Heart left ventricle (tissue), 16 donors: Measurements from ENCODE around the gene ARPIN. TPM values are rescaled to one million over a fixed set of nuclear protein-coding genes. Genes with fewer than 3 reads are reported as not detected.

Source experiments
- ATAC-seq, 4 donors: fragments of 200-7000 bp; cut with Tn5 transposase; one replicate each; pipeline ENCODE4 v1.9.1; 2020 to 2022; ENCODE audit warnings: moderate library complexity in 4 of 4, mild to moderate bottlenecking in 3 of 4, moderate number of reproducible peaks in 1 of 4
- DNase-seq, 5 donors: peaks; one replicate each; pipeline ENCODE4 v3.0.0-alpha.2; 2020
- H3K27ac ChIP-seq, 12 donors: fragments of 200-600 bp; sonication (generic) in 4 of 12; one replicate each; pipeline versions ENCODE4 v1.5.0 to v1.8.0; 2016 to 2022; ENCODE audit warnings: mild to moderate bottlenecking in 2 of 12
- H3K27me3 ChIP-seq, 9 donors: fragments of 200-600 bp; sonication (generic) in 2 of 9; one replicate each; pipeline versions ENCODE4 v1.5.1 to v1.8.0; 2016 to 2022; ENCODE audit warnings: mild to moderate bottlenecking in 3 of 9
- H3K36me3 ChIP-seq, 9 donors: fragments of 200-600 bp; sonication (generic) in 2 of 9; one replicate each; pipeline versions ENCODE4 v1.5.0 to v1.8.0; 2018 to 2022; ENCODE audit warnings: mild to moderate bottlenecking in 2 of 9
- H3K4me1 ChIP-seq, 12 donors: fragments of 200-600 bp; sonication (generic) in 4 of 12; one replicate each; pipeline versions ENCODE4 v1.5.0 to v1.8.0; 2016 to 2022; ENCODE audit warnings: mild to moderate bottlenecking in 3 of 12
- H3K4me3 ChIP-seq, 12 donors: fragments of 200-600 bp; sonication (generic) in 4 of 12; one replicate each; pipeline versions ENCODE4 v1.5.0 to v1.8.0; 2017 to 2022; ENCODE audit warnings: mild to moderate bottlenecking in 9 of 12, moderate library complexity in 4 of 12
- H3K9me3 ChIP-seq, 12 donors: fragments of 200-600 bp; sonication (generic) in 4 of 12; one replicate each; pipeline versions ENCODE4 v1.5.0 to v1.8.0; 2016 to 2022; ENCODE audit warnings: mild to moderate bottlenecking in 1 of 12
- POLR2A ChIP-seq, 2 donors: fragments of 450-650 bp; IDR thresholded peaks; one replicate each; pipeline ENCODE4 v1.6.1; 2017; ENCODE audit warnings: antibody characterized with exemption in 2 of 2, mild to moderate bottlenecking in 2 of 2, moderate library complexity in 2 of 2
- WGBS, 4 donors: extraction: QIAGEN DNeasy Blood & Tissue Kit in 2 of 4; methylation state at CpG; one replicate each; pipeline versions ENCODE4 v1.1.5 to v1.1.7; 2013 to 2018; 5-methylcytosine and 5-hydroxymethylcytosine counted together
- intact Hi-C, 10 donors: fragments of 100-400 bp; cut with DNase I; formaldehyde crosslinking; loops; one replicate each; pipeline versions ENCODE4 v1.11.1 to v1.14.2; 2022
- polyA plus RNA-seq, 2 donors: library from polyadenylated mRNA; stranded (reverse); fragments of 200-250 nt; gene quantifications; one replicate each; pipeline ENCODE4 v1.2.3, GENCODE V29; 2013
- total RNA-seq, 9 donors: library from RNA; depleted of rRNA in 2 of 9; stranded (reverse); fragments of >200 nt in 2 of 9; fragmentation: NEBNext Ultra II Directional in 3 of 9; extraction: Animal tissue kit (Norgen Biotek cat#: 25700) in 3 of 9; gene quantifications; one replicate each; pipeline versions ENCODE4 v1.1.0 to v1.2.4, GENCODE V29; 2016 to 2023
- TF ChIP-seq, protein P1 (sequence below), 12 donors: fragments of 200-600 bp; sonication (generic) in 4 of 12; IDR thresholded peaks; one replicate each; pipeline versions ENCODE4 v1.5.0 to v1.8.0; 2018 to 2022; ENCODE audit warnings: antibody characterized with exemption in 12 of 12, mild to moderate bottlenecking in 5 of 12
- donor health status: ischemic (EF 13 %, LVEDD 7.1; RV severe dilation, severe dysfunction).
- donor health status: healthy with polysubstance abuse.
- donor health status: DM: no; HTN: yes; CAD: no.
- donor health status: DM: no; HTN: no; CAD: no.
- donor health status: ischemic (EF 25% LVEDD 6.9; RV normal size, moderate dysfunction).
- donor health status: ischemic (EF 25% LVEDD 5.7; RV mildly dilated, moderate dysfunction).
- donor health status: healthy.
- donor health status: DM: yes; HTN: yes; CAD: no.
- donor health status: ischemic (EF 35%, LVEDD 5.7; RV mildly dilated, moderate dysfunction).
- donor health status: nonischemic (EF 11% LVEDD 7.7; RV severe dilation, severe dysfunction).
- donor health status: DM: yes; HTN: yes; CAD: no.
- donor health status: PGD.
- donor health status: ischemic (EF 29% LVEDD 5.4; RV normal size, mild dysfunction).
- donor health status: nonischemic (EF 23%, LVEDD 6.1; RV moderate dilation, normal function).

Gene ARPIN
- total and polyA plus RNA-seq, 11 donors = 7.3 to 15.3 (median 11.5) TPM

- WGBS, 4 donors = 64 to 85% (median 80%) methylated on average over 4 of the region's 4 CpGs
- H3K36me3 ChIP-seq = no peaks in the 10 kb centered on the region
- intact Hi-C loops = no loop called here
- ATAC-seq = no peak
- TF ChIP-seq, protein P1, sequence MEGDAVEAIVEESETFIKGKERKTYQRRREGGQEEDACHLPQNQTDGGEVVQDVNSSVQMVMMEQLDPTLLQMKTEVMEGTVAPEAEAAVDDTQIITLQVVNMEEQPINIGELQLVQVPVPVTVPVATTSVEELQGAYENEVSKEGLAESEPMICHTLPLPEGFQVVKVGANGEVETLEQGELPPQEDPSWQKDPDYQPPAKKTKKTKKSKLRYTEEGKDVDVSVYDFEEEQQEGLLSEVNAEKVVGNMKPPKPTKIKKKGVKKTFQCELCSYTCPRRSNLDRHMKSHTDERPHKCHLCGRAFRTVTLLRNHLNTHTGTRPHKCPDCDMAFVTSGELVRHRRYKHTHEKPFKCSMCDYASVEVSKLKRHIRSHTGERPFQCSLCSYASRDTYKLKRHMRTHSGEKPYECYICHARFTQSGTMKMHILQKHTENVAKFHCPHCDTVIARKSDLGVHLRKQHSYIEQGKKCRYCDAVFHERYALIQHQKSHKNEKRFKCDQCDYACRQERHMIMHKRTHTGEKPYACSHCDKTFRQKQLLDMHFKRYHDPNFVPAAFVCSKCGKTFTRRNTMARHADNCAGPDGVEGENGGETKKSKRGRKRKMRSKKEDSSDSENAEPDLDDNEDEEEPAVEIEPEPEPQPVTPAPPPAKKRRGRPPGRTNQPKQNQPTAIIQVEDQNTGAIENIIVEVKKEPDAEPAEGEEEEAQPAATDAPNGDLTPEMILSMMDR (IDR thresholded peaks at IDR 0.05) = no peak
- TF ChIP-seq POLR2A (IDR thresholded peaks at IDR 0.05) = no peak
- no peak for DNase-seq
- H3K9me3 ChIP-seq = no peaks in the 10 kb centered on the region
- H3K27ac ChIP-seq = no peak overlapping the region
- H3K4me1 ChIP-seq = no peaks in the 10 kb centered on the region
- no peak overlapping the region for H3K4me3 ChIP-seq
- no peaks in the 10 kb centered on the region for H3K27me3 ChIP-seq
These were observed 15.7 kb upstream of the ARPIN start for GRCh38 chr15:89928421-89928820.

DNA sequence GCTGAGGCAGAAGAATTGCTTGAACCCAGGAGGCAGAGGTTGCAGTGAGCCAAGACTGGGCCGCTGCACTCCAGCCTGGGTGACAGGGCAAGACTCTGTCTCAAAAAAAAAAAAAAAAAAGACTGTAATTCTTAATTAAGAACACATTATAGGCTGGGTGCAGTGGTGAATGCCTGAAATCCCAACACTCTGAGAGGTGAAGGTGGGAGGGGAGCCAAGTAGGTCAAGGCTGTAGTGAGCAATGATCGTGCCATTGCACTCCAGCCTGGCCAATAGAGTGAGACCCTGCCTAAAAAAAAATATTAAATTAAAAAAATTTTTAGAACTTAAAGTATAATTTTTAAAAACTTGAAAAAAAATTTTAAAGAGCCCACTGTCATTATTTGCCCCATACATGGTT, 13.4 kb upstream of the ARPIN start:
- H3K4me1 ChIP-seq = no peaks in the 10 kb centered on the region
- intact Hi-C loops = no loop called here
- TF ChIP-seq POLR2A (IDR thresholded peaks at IDR 0.05) = no peak
- TF ChIP-seq, protein P1 (IDR thresholded peaks at IDR 0.05) = no peak
- no peak overlapping the region for H3K4me3 ChIP-seq
- 56 to 71% (median 66%) methylated on average over 2 of the region's 2 CpGs for WGBS, 4 donors
- no peaks in the 10 kb centered on the region for H3K36me3 ChIP-seq
- ATAC-seq (no peak), DNase-seq (peak in 1 of 5 donors; percentile 29)
- no peaks in the 10 kb centered on the region for H3K9me3 ChIP-seq
- H3K27ac ChIP-seq = no peak overlapping the region
- no peaks in the 10 kb centered on the region for H3K27me3 ChIP-seq

- WGBS, 4 donors = 71 to 89% (median 78%) methylated on average over 4 of the region's 4 CpGs
- ATAC-seq = no peak
- Histone ChIP-seq H3K4me1 (peaks cover 0 to 8% (median 6%) of the 10 kb centered on the region in 12 donors), H3K9me3 (no peaks in the 10 kb centered on the region), H3K36me3 (no peaks in the 10 kb centered on the region), H3K27me3 (no peaks in the 10 kb centered on the region), H3K4me3 (no peak overlapping the region), H3K27ac (no peak overlapping the region)
- intact Hi-C loops = loop anchor here in 2 of 10 donors (10.0 kb wide), 2 partner anchors 57 to 87 kb away; partner anchors contain the start of gene ZNF710 (in 1 of the 2)
- no peak for TF ChIP-seq POLR2A (IDR thresholded peaks at IDR 0.05)
- TF ChIP-seq, protein P1 (IDR thresholded peaks at IDR 0.05) = no peak
- no peak for DNase-seq
These were observed 4.8 kb upstream of the ARPIN start for GRCh38 chr15:89917442-89918101.

GRCh38 chr15:89916660-89917059, 3.9 kb upstream of the ARPIN start:
- TF ChIP-seq, protein P1 (IDR thresholded peaks at IDR 0.05) = no peak
- TF ChIP-seq POLR2A (IDR thresholded peaks at IDR 0.05) = no peak
- Histone ChIP-seq H3K27ac (no peak overlapping the region), H3K9me3 (no peaks in the 10 kb centered on the region), H3K36me3 (no peaks in the 10 kb centered on the region), H3K27me3 (no peaks in the 10 kb centered on the region), H3K4me1 (peaks cover 0 to 14% (median 11%) of the 10 kb centered on the region in 12 donors), H3K4me3 (no peak overlapping the region)
- ATAC-seq = no peak
- 68 to 85% (median 80%) methylated on average over 3 of the region's 3 CpGs for WGBS, 4 donors
- intact Hi-C loops = loop anchor here in 2 of 10 donors (10.0 kb wide), 2 partner anchors 58 to 88 kb away; partner anchors contain the start of gene ZNF710 (in 1 of the 2)
- DNase-seq = no peak
